ENCODE data around the gene CDC5L.
"Not testable (repeated sequence)": the region's sequence is repeated elsewhere in the genome, so short reads cannot be mapped to it uniquely, and the experiment has no call there.

CDC5L gene

DNA sequence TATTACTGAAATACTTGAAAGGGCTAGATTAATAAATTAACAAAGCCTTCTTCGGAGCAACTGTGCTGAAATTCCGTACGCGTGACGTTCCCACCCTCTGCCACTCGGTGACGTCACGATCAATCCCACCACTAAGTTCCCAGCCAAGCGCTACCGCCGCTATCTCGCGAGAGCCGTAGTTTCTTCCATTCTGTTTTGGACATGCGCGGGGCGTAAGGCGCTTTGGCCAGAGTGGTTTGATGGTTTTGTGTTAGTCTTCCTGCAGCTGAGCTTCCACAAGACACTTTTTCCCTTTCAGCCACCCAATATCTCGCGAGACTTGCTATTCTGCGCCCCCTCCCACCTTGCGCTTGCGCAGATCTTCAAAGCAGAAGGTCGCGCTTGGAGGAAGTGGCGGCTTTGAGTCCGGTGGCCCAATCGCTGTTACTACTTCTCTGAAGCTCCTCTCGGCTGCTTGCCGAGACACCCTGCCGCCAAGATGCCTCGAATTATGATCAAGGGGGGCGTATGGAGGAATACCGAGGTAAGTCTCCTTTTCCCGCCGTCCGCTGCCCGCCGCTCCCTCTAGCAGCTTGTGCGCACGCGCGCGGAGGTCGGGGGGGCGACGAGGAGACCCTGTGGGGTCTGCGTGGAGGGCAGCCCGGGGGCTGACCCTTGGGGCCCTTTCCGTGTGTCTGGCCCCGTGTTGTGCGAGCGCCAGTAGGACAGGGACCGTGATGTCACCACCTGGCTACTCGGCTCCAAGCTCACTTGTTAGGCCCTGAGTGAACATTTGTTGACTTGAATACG lies at the start of gene CDC5L:
Gene CDC5L, plus strand, starts transcription at position 361 of the 789 bp plus-strand sequence. Its CDS starts 118 bp downstream, at position 479.
- DNase-seq (ENCODE audit: low read depth, low spot score): peak; percentile 98

DNA sequence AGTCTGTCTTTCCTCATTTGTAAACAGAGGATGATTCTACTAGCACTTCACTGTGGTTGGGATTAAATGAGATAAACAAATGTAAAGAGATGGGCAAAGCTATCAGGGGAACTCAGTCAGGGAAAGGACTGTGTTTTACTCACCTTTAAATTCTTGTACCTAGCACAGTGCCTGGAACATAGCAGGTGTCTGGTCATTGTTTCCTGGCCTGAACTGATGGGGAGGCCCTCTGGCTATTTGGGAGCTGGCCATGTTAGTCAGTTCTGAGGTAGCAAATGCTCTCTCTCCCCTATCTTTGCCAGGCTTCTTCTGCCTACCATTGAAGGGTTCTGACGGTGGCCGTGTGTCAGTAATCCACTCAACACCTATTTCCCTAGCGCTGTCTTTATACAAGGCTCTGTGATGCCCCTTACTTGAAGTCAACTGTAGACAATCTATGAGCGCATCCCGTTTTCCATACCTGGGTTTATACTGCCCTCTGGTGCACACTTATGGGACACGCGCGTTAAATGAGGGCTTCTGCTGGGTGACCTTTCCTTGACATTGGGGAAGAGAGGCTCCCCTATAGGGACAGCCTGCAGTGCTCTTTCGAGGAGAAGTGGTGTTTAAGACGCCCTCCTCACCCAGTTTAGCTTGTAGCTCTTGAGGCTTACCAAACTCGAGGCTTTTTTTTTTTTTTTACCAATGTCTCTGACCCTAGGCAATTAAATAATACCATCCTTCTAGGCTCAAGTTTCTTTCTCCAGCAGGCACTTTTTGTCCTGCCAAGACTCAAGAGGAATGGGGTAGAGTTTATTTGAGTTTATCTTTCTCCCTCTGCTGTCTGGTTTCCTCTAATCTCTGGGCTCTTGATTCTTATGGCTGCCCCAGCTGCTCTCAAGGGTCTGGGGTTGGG lies 49.0 kb upstream of the CDC5L start:
- peak; percentile 33 for DNase-seq (ENCODE audit: low read depth, low spot score)

DNA sequence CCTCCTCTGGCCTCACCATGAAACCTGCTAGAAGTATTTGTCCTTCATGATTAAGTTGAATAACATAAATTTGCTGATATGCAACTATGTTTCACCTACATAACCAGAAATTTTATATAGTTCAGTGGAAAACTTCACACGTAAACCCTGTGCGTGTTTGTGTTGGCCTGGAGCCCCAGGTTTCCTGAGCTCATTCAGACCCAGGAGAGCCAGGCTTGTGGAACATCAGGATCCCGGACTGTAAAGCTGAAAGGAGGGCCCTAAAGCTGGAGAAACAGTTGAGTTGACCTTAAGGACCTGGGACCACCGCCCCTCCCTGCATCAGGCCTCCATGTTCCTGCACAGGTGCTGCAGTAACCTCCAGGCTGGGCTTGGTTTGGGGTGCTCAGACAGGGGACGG lies 48.2 kb upstream of the CDC5L start:
- DNase-seq (ENCODE audit: low read depth, low spot score): no peak

DNA sequence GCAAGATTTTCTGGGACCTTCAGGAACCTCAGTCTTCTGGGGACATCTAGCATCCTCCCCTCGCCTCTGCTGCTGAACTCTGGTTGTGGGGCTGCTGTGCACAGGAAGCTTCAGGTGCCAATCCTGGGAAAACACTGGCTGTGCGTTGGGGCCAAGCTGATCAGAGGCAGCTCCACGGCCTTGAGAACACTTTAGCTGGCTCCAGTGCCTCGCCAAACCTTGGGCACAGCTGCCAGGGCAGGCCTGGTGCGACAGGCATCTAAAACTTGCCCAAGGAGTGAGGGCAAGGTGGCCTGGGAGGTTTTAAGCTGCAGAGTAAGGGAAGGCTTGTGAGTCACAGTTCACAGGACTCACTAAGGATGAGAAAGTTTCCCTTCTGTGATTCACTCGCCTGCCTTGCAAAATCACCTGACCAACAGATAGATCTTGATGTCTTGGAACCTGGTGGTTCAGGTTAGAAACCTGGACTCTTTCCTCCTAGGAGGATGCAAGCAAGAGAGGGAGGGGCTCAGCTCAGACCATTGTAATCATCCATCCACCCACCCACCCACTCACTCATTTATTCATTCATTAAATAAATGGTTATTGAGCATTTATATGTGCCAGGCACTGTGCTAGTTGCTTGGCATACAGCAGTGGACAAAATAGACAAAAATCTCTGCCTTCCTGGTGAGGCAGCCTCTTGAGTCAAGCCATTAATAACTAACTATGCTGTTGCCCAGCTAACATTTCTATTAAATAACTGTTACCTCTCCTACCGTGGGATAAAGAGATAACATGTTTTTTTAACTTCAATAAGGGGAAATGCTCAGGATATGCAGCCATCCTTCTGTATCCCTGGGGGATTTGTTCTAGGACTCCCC lies 47.5 kb upstream of the CDC5L start:
- DNase-seq (ENCODE audit: low read depth, low spot score): no peak

DNA sequence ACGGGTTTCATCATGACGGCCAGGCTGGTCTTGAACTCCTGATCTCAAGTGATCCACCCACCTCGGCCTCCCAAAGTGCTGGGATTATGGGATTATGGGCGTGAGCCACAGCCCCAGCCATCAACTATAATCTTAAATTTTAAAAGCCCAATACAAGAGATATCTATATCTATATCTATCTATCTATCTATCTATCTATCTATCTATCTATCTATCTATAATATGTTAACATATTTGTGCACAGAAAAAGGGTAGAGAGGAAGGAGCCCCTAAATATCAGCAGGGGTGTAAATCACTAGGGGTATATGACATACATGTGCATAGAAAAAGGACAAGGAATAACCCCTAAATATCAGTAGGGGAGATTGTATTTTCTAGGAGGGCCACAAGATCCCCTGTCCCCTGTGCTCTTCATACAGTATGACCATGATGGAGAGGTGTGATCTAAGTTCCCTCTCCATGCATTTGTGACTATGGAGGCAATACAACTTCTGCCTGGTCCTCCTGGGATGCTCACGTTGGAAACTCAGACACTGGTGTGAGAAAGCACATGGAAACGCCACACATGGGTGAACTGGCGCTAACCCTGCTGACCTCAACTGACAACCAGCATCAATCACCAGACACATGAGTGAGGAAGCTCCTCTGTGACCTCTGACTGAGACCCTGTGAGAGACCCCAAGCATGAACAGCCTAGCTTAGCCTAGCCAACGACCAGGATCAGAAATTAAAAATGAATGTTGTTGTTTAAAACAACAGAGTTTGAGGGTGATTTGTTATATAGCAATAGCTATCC lies 46.2 kb upstream of the CDC5L start:
- no peak for DNase-seq (ENCODE audit: low read depth, low spot score)

DNA sequence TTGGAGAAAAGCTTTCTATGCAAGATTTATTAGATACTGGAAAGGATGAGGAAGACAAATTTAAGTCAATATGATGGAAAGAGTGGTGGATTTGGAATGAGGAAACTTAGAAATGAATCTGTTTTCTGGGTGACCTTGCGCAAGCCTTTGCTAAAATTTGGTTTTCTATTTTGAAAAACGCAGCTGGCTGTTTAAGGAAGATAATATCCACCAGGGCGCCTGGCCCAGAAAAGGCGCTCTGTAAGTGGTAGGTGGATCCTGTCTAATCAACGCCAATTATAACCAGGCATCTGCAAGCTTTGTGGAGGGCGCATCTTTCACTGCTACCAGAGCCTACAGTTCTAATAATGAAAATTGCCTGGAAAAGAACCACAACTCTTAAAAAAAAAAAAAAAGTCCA lies 45.5 kb upstream of the CDC5L start:
- no peak for DNase-seq (ENCODE audit: low read depth, low spot score)

DNA sequence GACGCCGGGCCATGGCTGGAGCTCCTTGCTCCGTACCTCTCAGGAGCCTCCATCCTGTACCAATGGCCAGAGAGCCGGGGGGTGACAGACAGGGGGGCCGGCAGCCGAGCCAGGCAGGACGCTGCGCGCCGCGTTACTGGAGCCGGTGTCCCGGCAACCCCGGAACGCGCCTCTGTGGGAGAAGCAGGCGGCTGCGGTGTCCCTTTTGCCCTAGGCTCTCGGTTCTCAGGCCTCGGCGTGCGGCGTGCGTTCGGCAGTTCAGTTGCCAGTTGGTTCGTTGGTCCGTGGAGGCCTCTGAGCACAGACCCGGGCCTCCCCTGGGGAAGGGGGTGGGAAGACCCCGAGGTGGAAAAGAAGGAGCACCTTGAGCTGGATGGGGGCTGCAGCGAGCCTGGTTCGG lies 45.0 kb upstream of the CDC5L start, which contains the start of gene SPATS1:
Gene SPATS1, plus strand, starts transcription at position 162 of the 400 bp plus-strand sequence. CDS start 446 bp downstream, outside the sequence.
- no peak for DNase-seq (ENCODE audit: low read depth, low spot score)

DNA sequence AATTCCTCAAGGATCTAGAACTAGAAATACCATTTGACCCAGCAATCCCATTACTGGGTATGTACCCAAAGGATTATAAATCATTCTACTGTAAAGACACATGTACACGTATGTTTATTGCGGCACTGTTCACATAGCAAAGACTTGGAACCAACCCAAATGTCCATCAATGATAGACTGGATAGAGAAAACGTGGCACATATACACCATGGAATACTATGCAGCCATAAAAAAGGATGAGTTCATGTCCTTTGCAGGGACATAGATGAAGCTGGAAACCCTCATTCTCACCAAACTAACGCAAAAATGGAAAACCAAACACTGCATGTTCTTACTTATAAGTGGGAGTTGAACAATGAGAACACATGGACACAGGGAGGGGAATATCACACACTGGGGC lies 40.7 kb upstream of the CDC5L start:
- DNase-seq (ENCODE audit: low read depth, low spot score): not testable (repeated sequence)

DNA sequence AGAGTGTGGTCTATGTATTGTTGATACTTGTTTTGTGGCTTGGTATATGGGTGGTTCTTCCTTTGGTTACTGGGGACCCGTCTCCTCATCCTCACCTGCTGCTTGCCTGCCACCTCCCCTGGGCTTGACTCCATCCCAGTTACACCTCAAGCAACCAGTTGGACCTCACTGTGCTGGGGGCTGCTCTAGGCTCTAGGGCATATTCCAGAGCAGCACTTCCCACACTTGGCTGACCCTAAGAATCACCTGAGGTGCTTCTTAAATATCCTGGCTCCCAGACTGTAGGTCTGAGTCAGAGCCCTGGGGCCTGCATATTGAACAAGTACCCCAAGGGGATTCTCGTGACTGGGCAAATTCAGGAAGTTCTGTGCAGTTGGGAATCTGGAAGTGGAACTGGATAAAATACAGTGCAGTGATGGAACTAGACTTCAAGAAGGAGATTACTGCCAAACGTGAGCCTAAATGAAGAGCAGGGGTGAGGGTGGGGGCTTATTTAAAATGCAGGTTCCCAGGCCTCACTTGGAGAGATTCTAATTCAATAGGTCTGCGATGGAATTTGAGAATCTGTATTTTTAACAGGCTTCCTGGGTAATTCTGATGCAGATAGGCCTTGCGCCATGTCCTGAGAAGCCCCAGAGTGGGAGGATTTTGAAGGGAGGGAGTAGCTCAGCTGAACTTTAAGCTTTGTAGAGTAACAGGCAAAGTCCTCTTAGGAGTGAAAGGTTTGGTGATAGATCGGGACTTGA lies 37.4 kb upstream of the CDC5L start:
- no peak for DNase-seq (ENCODE audit: low read depth, low spot score)

DNA sequence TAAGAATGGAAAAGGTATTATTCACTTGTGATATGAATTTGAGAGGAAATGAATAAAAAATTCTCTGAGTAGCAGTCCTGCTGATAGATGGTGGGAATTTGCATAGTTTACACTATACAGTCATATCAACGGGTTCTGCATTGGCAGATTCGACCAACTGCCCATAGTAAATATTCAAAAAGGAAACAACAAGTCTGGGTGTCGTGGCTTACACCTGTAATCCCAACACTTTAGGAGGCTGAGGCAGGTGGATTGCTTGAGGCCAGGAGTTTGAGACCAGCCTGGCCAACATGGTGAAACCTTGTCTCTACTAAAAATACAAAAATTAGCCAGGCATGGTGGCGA lies 36.9 kb upstream of the CDC5L start:
- not testable (repeated sequence) for DNase-seq (ENCODE audit: low read depth, low spot score)

DNA sequence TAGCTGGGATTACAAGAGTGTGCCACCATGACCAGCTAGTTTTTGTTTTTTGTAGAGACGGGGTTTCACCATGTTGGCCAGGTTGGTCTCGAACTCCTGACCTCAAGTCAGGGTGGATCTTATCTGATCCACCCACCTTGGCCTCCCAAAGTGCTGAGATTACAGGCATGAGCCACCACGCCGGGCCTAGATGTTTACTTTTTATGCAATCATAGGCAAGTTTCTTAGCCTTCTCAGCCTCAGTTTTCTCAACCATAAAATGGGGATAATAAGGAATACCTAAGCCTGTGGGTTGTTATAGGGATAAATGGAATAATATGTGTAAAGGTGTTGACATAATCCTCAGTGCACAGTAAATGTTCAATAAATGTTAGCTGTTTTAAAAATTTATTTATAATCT lies 35.2 kb upstream of the CDC5L start:
- no peak for DNase-seq (ENCODE audit: low read depth, low spot score)

DNA sequence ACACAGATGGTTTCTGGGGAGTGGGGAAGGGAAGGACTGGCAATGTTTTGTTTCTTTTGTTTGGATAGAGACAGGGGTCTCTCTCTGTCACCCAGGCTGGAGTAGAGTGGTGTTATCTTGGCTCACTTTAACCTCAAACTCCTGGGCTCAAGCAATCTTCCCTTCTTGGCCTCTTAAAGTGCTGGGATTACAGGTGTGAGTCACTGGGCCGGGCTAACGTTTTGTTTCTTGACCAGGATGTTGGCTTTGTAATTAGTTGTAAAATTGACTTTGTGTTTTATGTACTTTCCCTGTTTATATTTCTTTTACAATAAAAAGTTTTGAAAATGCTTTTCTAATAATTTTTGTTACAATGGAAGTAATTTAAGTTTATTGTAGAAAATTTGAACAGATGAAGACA lies 34.2 kb upstream of the CDC5L start:
- DNase-seq (ENCODE audit: low read depth, low spot score): no peak

DNA sequence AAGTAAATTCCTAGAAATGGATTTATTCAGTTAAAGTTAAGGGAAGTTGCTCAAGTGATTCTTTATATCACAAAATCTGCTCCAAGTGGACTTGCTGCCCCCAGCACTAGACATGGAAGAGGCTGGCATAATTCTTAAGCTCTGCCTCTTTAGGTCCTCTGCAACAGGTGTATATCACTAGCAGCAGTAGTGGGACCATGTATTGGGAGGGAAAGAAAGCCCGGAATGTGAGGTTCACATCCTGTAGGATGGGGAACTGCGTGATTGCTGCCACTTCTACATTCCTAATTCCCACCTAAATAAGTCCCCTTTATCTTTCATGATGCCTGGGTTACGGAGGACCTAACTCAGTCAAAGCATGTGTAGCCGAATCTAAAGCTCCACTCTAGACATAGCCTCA lies 31.9 kb upstream of the CDC5L start:
- DNase-seq (ENCODE audit: low read depth, low spot score): no peak

DNA sequence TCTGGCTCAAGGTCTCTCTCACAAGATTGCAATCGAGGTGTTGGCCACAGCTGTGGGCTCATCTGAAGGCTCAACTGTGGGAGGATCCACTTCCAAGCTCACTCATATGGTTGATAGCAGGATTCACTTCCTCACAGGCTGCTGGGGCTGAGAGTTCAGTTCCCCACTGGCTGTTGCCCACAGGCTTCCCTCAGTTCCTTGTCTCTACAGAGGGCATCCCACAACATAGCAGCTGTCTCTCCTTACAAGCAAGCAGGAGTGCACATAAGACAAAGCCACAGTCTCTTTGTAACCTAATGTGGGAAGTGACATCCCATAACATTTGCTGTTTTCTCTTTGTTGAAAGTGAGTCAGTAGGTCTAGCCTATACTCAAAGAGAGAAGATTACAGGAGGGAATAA lies 31.0 kb upstream of the CDC5L start:
- no peak for DNase-seq (ENCODE audit: low read depth, low spot score)

DNA sequence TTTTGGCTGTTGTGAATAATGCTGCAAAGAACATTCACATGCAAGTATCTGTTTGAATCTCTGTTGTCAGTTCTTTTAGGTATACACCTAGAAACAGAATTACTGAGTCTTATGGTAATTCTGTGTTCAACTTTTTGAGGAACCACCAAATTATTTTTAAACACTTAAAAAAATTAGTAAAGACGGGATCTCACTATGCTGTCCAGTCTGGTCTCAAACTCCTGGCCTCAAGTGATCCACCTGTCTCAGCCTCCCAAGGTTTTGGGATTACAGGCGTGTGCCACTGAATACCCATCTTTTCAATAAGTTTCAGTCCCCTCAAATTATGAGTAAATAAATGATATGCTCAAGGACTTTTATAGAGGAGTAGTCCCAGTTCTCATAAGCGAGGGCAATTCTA lies 27.5 kb upstream of the CDC5L start:
- DNase-seq (ENCODE audit: low read depth, low spot score): no peak

DNA sequence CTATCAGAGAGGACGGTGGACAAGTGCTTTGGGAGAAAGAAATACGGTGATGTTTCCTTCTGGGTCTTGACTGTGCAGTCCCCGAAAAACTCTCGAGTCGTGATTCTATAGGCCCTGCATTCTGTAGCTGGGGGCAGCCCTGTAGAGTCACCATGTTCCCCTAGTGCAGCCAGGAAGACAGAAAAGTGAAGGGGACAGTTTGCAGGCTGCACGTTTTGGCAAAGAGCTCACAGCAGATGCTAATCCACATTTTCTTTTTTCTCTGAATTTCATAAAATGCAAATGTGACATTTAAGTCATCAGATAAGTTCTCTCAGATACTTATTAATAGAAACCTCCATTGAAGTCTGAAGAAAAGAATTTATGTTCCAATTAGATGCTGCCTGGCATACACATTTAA lies 25.6 kb upstream of the CDC5L start:
- DNase-seq (ENCODE audit: low read depth, low spot score): no peak

DNA sequence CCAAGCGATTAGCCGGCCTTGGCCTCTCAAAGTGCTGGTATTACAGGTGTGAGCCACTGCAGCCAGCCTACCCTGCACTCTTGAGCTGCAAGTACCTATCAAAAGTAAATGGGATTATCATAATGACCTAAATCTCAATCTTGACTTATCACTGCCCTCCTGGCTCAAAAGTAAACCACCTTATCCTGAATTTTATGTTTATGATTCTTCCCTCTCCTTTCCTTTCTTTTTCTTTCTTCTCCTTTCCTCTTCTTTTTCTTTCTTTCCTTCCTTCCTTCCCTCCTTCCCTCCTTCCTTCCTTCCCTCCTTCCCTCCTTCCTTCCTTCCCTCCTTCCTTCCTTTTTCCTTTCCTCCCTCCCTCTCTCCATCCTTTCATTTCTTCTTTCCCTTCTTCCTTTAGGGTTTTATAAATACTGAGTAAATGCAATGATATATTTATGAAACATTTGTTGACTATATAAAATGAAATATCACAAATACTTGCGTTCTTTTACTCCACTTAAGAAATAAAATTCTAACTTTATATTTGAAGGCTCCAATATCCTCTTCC lies 24.1 kb upstream of the CDC5L start:
- no peak for DNase-seq (ENCODE audit: low read depth, low spot score)

DNA sequence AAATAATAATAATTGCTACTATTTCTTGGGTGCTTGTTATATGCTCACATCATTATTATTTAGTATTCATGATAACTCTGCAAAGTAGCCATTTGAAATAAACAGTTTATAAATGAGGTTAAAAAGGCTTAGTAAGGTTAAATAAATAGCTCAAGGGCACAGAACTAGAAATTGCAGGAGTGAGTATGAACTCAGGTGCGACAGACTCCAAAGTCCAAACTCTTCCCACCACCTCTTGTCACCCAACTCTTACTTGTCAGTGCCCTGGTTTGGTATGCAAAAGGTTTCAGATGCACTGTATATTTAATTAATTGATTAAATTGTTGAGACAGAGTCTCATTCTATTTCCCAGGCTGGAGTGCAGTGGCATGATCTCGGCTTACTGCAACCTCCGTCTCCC lies 20.7 kb upstream of the CDC5L start:
- no peak for DNase-seq (ENCODE audit: low read depth, low spot score)

DNA sequence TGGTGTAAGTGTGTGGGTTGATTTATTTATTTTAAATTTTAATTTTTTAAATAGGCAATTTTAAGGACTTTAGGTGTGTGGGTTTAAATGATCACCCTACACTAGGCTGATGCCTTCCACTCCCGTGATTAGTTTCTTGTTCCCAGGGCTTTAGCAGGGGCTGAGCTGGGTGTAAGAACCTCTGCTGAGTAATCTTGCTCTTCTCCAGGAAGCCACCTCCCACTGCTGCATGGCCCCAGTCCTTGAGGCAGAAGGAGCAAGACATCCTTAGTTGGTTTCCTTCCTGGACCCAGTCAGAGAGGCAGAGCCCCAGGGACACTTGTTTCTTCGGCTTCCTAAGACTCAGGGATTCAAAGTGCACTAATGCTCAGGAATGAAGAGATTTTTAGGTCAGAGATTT lies 19.8 kb upstream of the CDC5L start:
- DNase-seq (ENCODE audit: low read depth, low spot score): no peak

DNA sequence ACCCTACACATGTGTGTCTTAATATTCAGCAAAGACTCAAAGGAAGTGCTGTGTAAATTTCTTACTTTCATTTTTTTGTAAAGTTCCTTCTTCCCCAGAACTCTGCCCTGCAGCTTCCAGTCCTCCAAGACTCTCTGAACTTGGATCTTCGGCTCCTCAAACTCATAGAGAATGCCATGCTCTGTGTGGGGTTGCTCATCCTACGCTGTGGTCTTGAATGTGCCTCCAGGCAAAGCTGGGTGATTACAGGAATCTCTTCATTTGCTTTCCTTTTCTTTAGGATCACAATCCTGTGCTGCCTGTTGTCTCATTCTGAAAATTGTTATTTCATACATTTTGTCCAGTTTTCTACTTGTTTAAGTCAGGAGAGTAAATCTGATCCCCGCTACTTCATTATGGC lies 14.5 kb upstream of the CDC5L start:
- no peak for DNase-seq (ENCODE audit: low read depth, low spot score)

Data from smooth muscle cell of the brain vasculature (primary cell).